H1 (cell line): ENCODE data around the gene DOK6. TPM values are rescaled to one million over a fixed set of nuclear protein-coding genes. Genes with fewer than 3 reads are reported as not detected.

Experiments
- BACH1 ChIP-seq: IDR thresholded peaks from 2 replicates; pipeline ENCODE4 v1.6.1; 2012; ENCODE audit warnings: low read length, improper control_type of control experiment
- CBX5 ChIP-seq: fragments of 300-800, 300-1000 bp; sonication (generic); IDR thresholded peaks from 2 replicates; pipeline ENCODE4 v1.7.1; 2016; ENCODE audit warnings: antibody characterized with exemption, low read length, low read depth
- CBX8 ChIP-seq: fragments of 300-800, 300-1000 bp; sonication (generic); IDR thresholded peaks from 2 replicates; pipeline ENCODE4 v1.7.1; 2016; ENCODE audit warnings: low read depth, low read length, borderline replicate concordance
- CTCF ChIP-seq, 3 experiments: IDR thresholded peaks; 1 replicate in 2 of 3; 2 replicates in 1 of 3; pipeline versions ENCODE4 v1.5.1 to v1.6.1; 2011; ENCODE audit warnings: low read length in 3 of 3, mild to moderate bottlenecking in 3 of 3, inconsistent platforms in 2 of 3, low read depth in 1 of 3, moderate library complexity in 1 of 3; ENCODE audit not compliant: insufficient read depth in 1 of 3; ENCODE audit errors: control extremely low read depth in 1 of 3
- GTF2F1 ChIP-seq: IDR thresholded peaks from 2 replicates; pipeline ENCODE4 v1.6.1; 2012; ENCODE audit warnings: low read depth, low read length, improper control_type of control experiment, borderline replicate concordance
- SAP30 ChIP-seq: fragments of 300-600 bp; sonication (generic); IDR thresholded peaks from 2 replicates; pipeline ENCODE4 v1.7.1; 2012; ENCODE audit warnings: low read length, moderate library complexity, mild to moderate bottlenecking, inconsistent platforms; ENCODE audit not compliant: insufficient read depth, insufficient replicate concordance
- TAF1 ChIP-seq: IDR thresholded peaks from 2 replicates; pipeline ENCODE4 v1.6.1; 2011; ENCODE audit warnings: mild to moderate bottlenecking, low read depth, low read length
- polyA plus RNA-seq, 7 experiments: library from polyadenylated mRNA; depleted of rRNA in 3 of 7; stranded (reverse) in 5 of 7; unstranded in 2 of 7; fragments of >200 nt in 5 of 7; fragments of 200-250 nt in 2 of 7; gene quantifications; 1 replicate in 5 of 7; 2 replicates in 1 of 7; 4 replicates in 1 of 7; pipeline versions ENCODE4 v1.2.1 to v1.2.3, GENCODE V29; 2011 to 2013; ENCODE audit warnings: missing spikeins in 2 of 7, mixed read lengths in 2 of 7
- total RNA-seq: library from RNA; stranded (reverse); fragmentation: NEBNext Ultra II Directional; extraction: Animal tissue kit (Norgen Biotek cat#: 25700); gene quantifications from 2 replicates; pipeline ENCODE4 v1.2.1, GENCODE V29; 2021

The DOK6 gene
- total and polyA plus RNA-seq, 2 of the 8 experiments (the other 6 are each of a cell fraction or from before 2014, with no cell fraction given): 0.33 to 0.50 TPM

- TF ChIP-seq CTCF (IDR thresholded peaks at IDR 0.05; ENCODE audit: control extremely low read depth in 1 of 3, insufficient read depth in 1 of 3, low read depth in 1 of 3, low read length in 3 of 3) (no peak), CBX5 (no peak), GTF2F1 (no peak), BACH1 (no peak), SAP30 (no peak), CBX8 (no peak), TAF1 (no peak)
These were observed 87.1 kb downstream of the DOK6 start (continued) for GRCh38 chr18:69487488-69488394.
